HCT116 (cell line): ENCODE results near the gene GHDC. TPM values are rescaled to one million over a fixed set of nuclear protein-coding genes. Genes with fewer than 3 reads are reported as not detected.

Experiments used
- ATAC-seq: fragments of 200-7000 bp; cut with Tn5 transposase; 2 replicates; pipeline ENCODE4 v1.9.1; 2020; ENCODE audit warnings: mild to moderate bottlenecking, moderate library complexity
- BruUV-seq: library from RNA; stranded (reverse); fragments of 400-500 nt; replicated peaks from 2 replicates; lab custom pipeline; 2021; lab: Mats Ljungman, UMichigan
- CTCF ChIA-PET: fragments of 300-600 bp; sonication (Branson Sonifier 250); formaldehyde crosslinking; loops from one replicate; lab custom pipeline; 2021; ENCODE audit warnings: antibody characterized with exemption; lab: Charles Lee
- POLR2A ChIA-PET: fragments of 300-600, 350-600 bp; sonication (Branson Sonifier 250); formaldehyde crosslinking; loops from one replicate; lab custom pipeline; 2021; ENCODE audit warnings: antibody characterized with exemption; lab: Charles Lee
- RAD21 ChIA-PET, 2 experiments: fragments of 300-600 bp; sonication (Branson Sonifier 250); formaldehyde crosslinking; loops; one replicate each; lab custom pipeline; 2023; ENCODE audit warnings: low total read pairs in 2 of 2; ENCODE audit not compliant: uncharacterized antibody in 2 of 2, unreplicated experiment in 2 of 2, low non-redundant PET in 1 of 2; lab: Charles Lee
- DNase-seq: peaks from one replicate; pipeline ENCODE4 v3.0.0-alpha.2; 2010; ENCODE audit warnings: low read depth, low spot score
- H2AFZ ChIP-seq: fragments of 200-600 bp; shearing (Covaris generic), sonication (generic); 2 replicates; pipeline ENCODE4 v1.6.1; 2017; ENCODE audit warnings: low read depth, mixed run types, mixed read lengths, antibody characterized with exemption, low read length; ENCODE audit not compliant: poor library complexity, severe bottlenecking
- H3K27ac ChIP-seq: 2 replicates; pipeline ENCODE4 v1.5.1; 2012; ENCODE audit warnings: low read depth, low read length
- H3K27me3 ChIP-seq: fragments of 200-600 bp; sonication (generic); 2 replicates; pipeline ENCODE4 v1.6.1; 2016; ENCODE audit warnings: mixed run types, low read length, mixed read lengths; ENCODE audit not compliant: insufficient read depth
- H3K36me3 ChIP-seq, 2 experiments: fragments of 200-500 bp in 1 of 2; fragments of 200-600 bp in 1 of 2; sonication (Bioruptor generic) in 1 of 2; sonication (generic) in 1 of 2; 2 replicates each; pipeline versions ENCODE4 v1.5.1 to v1.6.1; 2014 to 2016; ENCODE audit warnings: low read length in 2 of 2, inconsistent platforms in 1 of 2, mixed read lengths in 1 of 2, mixed run types in 1 of 2; ENCODE audit not compliant: insufficient read depth in 2 of 2, control insufficient read depth in 1 of 2
- H3K4me1 ChIP-seq, 2 experiments: fragments of 200-600 bp in 1 of 2; sonication (generic) in 1 of 2; 2 replicates each; pipeline versions ENCODE4 v1.5.1 to v1.6.1; 2012 to 2017; ENCODE audit warnings: low read length in 2 of 2, inconsistent platforms in 1 of 2, mild to moderate bottlenecking in 1 of 2, mixed read lengths in 1 of 2, mixed run types in 1 of 2, moderate library complexity in 1 of 2; ENCODE audit not compliant: insufficient read depth in 2 of 2, control insufficient read depth in 1 of 2
- H3K4me2 ChIP-seq: fragments of 200-600 bp; sonication (generic); 2 replicates; pipeline ENCODE4 v1.6.1; 2017; ENCODE audit warnings: mixed run types, low read length, mixed read lengths
- H3K4me3 ChIP-seq, 2 experiments: fragments of 200-600 bp in 1 of 2; sonication (generic) in 1 of 2; replicated peaks in 1 of 2; 2 replicates each; pipeline ENCODE4 v1.5.1; 2011 to 2016; ENCODE audit warnings: low read length in 2 of 2, control low read depth in 1 of 2, low read depth in 1 of 2, mild to moderate bottlenecking in 1 of 2, mixed read lengths in 1 of 2, mixed run types in 1 of 2
- H3K79me2 ChIP-seq: fragments of 200-600 bp; sonication (generic); 2 replicates; pipeline ENCODE4 v1.6.1; 2017; ENCODE audit warnings: mild to moderate bottlenecking, mixed run types, low read length, moderate library complexity, mixed read lengths; ENCODE audit not compliant: insufficient read depth
- H3K9ac ChIP-seq: fragments of 200-600 bp; sonication (generic); 2 replicates; pipeline ENCODE4 v1.6.1; 2016; ENCODE audit warnings: low read length, mixed read lengths
- H3K9me2 ChIP-seq: fragments of 200-600 bp; sonication (generic), shearing (Covaris generic); 2 replicates; pipeline ENCODE4 v1.6.1; 2017; ENCODE audit warnings: mixed run types, mild to moderate bottlenecking, moderate library complexity; ENCODE audit not compliant: insufficient read depth
- H3K9me3 ChIP-seq, 2 experiments: fragments of 200-500 bp in 1 of 2; fragments of 200-600 bp in 1 of 2; sonication (Bioruptor generic) in 1 of 2; sonication (generic) in 1 of 2; 2 replicates each; pipeline ENCODE4 v1.6.1; 2014 to 2017; ENCODE audit warnings: low read length in 2 of 2, mixed read lengths in 2 of 2, inconsistent platforms in 1 of 2, low read depth in 1 of 2, mild to moderate bottlenecking in 1 of 2, mixed run types in 1 of 2, moderate library complexity in 1 of 2; ENCODE audit not compliant: control insufficient read depth in 1 of 2, insufficient read depth in 1 of 2
- H4K20me1 ChIP-seq: fragments of 200-600 bp; sonication (generic), shearing (Covaris generic); 2 replicates; pipeline ENCODE4 v1.6.1; 2017; ENCODE audit warnings: mixed run types, mild to moderate bottlenecking, moderate library complexity; ENCODE audit not compliant: insufficient read depth
- ATF3 ChIP-seq: IDR thresholded peaks from 2 replicates; pipeline ENCODE4 v1.6.1; 2012
- CBX3 ChIP-seq: IDR thresholded peaks from 2 replicates; pipeline ENCODE4 v1.6.1; 2012; ENCODE audit warnings: low read depth
- CEBPB ChIP-seq: IDR thresholded peaks from 2 replicates; pipeline ENCODE4 v1.6.1; 2012; ENCODE audit warnings: low read depth
- EZH2phosphoT487 ChIP-seq: fragments of 200-600 bp; IDR thresholded peaks from 2 replicates; pipeline ENCODE4 v1.6.1; 2018; ENCODE audit warnings: antibody characterized with exemption, borderline replicate concordance
- FOSL1 ChIP-seq: IDR thresholded peaks from 2 replicates; pipeline ENCODE4 v1.6.1; 2012; ENCODE audit warnings: low read depth
- JUND ChIP-seq: IDR thresholded peaks from 2 replicates; pipeline ENCODE4 v1.6.1; 2012
- RAD21 ChIP-seq: IDR thresholded peaks from 2 replicates; pipeline ENCODE4 v1.6.1; 2012; ENCODE audit warnings: low read depth, mild to moderate bottlenecking
- REST ChIP-seq: IDR thresholded peaks from 2 replicates; pipeline ENCODE4 v1.6.1; 2012; ENCODE audit warnings: low read depth
- SP1 ChIP-seq: IDR thresholded peaks from 2 replicates; pipeline ENCODE4 v1.6.1; 2012; ENCODE audit warnings: low read depth
- ZFX ChIP-seq: fragments of 450-650 bp; IDR thresholded peaks from 2 replicates; pipeline ENCODE4 v1.6.1; 2017
- intact Hi-C: fragments of 100-400 bp; cut with micrococcal nuclease; formaldehyde crosslinking; loops from 2 replicates; pipeline ENCODE4 v1.10.0; 2022
- total RNA-seq: library from RNA; stranded (reverse); gene quantifications from one replicate; pipeline ENCODE4 v1.2.1, GENCODE V29; 2021; ENCODE audit not compliant: unreplicated experiment

Gene GHDC
- total RNA-seq, 1 experiment from 2014 or later, result 13.2 TPM

GRCh38 chr17:42224651-42225050, 30.4 kb upstream of the GHDC start:
- H3K9ac ChIP-seq, result no peak overlapping the region
- no peaks in the 10 kb centered on the region for H3K9me3 ChIP-seq
- ChIA-PET RAD21 (no interaction called here), POLR2A (no interaction called here), CTCF (interaction anchor here (1.0 kb wide), 1 partner anchor 181 kb away, joined by 5 read pairs; no protein-coding TSS in a partner anchor)
- no peak overlapping the region for H3K27ac ChIP-seq
- no peaks in the 10 kb centered on the region for H3K9me2 ChIP-seq
- DNase-seq (no peak), ATAC-seq (no peak)
- intact Hi-C loops, result no loop called here
- no TSS peak for BruUV-seq
- H3K79me2 ChIP-seq, result no peaks in the 10 kb centered on the region
- no peaks in the 10 kb centered on the region for H3K36me3 ChIP-seq
- H3K27me3 ChIP-seq, result no peaks in the 10 kb centered on the region
- no peak overlapping the region for H3K4me3 ChIP-seq
- H3K4me2 ChIP-seq, result no peak overlapping the region
- no peak overlapping the region for H2AFZ ChIP-seq
- TF ChIP-seq RAD21, result no peak
- TF ChIP-seq SP1, result no peak
- no peak for TF ChIP-seq REST
- no peak for TF ChIP-seq ZFX
- TF ChIP-seq ATF3, result no peak
- no peak for TF ChIP-seq FOSL1
- TF ChIP-seq EZH2phosphoT487, result no peak
- no peak for TF ChIP-seq CEBPB
- no peak for TF ChIP-seq CBX3
- TF ChIP-seq JUND, result no peak
- no peaks in the 10 kb centered on the region for H4K20me1 ChIP-seq
- peaks cover 0 to 11% of the 10 kb centered on the region in 2 experiments; a peak in 3 of 4 replicates for H3K4me1 ChIP-seq
